Activated gamma-delta T cell treated with Interleukin-2 at 50 U/mL for 16 hours (primary cell): ENCODE measurements around the gene SLC39A11.
A peak's percentile ranks its signal among the peaks of the same experiment; 100 is the strongest.
"Not testable (repeated sequence)": the region's sequence is repeated elsewhere in the genome, so short reads cannot be mapped to it uniquely, and the experiment has no call there.

Source experiments
- DNase-seq: peaks from one replicate; pipeline ENCODE4 v3.0.0-alpha.2; 2020

The SLC39A11 gene

GRCh38 chr17:73092523-73093135 is at the start of gene SLC39A11:
Gene SLC39A11, minus strand, starts transcription at chr17:73092688. Its CDS starts 3,924 bp downstream, at chr17:73088764.
- DNase-seq = peak; percentile 87

DNA sequence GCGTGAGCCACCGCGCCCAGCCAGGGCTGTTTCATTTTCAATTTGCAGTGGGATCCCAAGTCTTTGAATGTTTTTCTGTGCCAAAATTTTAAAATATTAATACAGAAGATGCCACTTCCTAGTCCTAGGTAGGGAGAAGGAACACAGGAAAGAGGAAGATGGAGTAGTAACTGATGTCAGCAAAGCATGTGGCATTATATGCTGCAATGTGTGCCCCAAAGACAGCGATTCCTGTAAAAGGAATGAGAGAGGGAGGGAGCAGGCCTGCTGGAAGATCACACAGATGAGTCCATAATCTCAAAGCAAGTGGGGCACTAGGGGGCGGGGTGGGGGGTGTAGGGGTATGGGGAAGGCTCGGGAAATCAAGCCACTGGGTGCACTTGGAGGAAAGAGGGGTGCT is 48.9 kb upstream of the SLC39A11 start:
- DNase-seq = no peak

- DNase-seq = no peak
Observed at GRCh38 chr17:73140566-73140965, 48.1 kb upstream of the SLC39A11 start.

- DNase-seq = no peak
Observed at GRCh38 chr17:73139296-73139695, 46.8 kb upstream of the SLC39A11 start.

GRCh38 chr17:73138541-73139138 is 46.2 kb upstream of the SLC39A11 start:
- DNase-seq = no peak

DNA sequence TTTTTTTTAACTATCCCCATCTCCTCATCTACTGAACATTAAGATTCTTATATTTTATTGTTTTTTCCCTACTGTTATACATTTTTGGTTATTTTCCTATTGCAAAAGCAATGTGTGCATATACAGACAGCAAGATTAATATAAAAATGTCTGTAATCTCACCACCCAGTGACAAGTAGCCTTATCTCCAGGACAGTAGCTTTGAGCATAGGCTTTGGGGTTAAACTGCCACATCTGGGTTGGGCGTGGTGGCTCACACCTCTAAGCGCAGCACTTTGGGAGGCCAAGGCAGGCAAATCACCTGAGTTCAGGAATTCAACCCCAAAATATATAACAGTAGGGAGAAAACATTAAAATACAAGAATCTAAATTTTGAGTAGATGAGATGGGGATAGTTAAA is 44.9 kb upstream of the SLC39A11 start:
- DNase-seq = no peak

- DNase-seq = no peak
Observed at GRCh38 chr17:73135766-73136165, 43.3 kb upstream of the SLC39A11 start.

DNA sequence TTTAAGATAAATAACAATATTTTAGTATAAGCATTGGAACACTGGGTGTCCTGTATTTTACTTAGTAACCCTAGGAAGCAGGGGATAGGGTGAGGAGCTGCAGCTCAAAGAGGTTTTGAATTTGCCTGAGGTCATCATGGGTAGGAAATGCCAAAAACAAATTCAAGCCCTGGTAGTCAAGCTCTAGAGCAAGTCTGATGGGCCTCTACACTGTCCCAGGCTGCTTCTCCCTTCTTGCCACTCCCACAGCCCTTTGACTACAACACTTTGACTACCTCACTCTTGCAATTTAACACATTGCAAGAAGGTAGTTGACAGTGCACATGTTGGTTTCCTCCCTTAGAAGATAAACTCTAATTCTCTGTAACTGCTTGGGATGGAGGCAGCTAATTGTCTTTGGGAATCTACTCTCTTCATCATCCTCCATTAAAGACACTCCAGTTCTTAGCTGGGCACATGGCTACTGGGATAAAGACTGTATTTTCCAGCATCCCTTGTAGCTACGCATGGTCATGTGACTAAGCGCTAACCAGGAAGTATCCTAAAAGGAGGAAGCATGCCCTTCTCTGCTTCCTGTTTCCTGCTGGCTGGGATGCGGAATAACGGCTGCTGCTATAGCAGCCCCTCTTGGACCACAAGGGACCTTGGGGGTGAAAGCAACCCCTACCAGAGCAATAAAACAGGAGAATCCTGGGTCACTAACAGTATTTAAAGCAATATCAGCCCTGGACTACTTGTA is 41.6 kb upstream of the SLC39A11 start:
- DNase-seq = no peak

GRCh38 chr17:73132085-73132492 is 39.6 kb upstream of the SLC39A11 start:
- no peak for DNase-seq

DNA sequence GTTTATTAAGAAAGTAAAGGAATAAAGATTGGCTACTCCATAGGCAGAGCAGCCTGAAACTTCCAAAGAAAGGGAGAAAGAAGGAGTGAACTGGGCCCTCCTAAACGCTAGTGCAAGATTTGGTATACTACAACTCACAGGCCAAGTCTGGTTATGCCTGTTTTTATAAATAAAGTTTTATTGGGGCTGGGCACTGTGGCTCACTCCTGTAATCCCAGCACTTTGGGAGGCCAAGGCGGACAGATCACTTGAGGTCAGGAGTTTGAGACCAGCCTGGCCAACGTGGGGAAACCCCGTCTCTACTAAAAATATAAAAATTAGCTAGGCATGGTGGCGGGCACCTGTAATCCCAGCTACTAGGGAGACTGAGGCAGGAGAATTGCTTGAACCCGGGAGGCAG is 39.0 kb upstream of the SLC39A11 start:
- DNase-seq = not testable (repeated sequence)

- no peak for DNase-seq
Observed at GRCh38 chr17:73130977-73131376, 38.5 kb upstream of the SLC39A11 start.

DNA sequence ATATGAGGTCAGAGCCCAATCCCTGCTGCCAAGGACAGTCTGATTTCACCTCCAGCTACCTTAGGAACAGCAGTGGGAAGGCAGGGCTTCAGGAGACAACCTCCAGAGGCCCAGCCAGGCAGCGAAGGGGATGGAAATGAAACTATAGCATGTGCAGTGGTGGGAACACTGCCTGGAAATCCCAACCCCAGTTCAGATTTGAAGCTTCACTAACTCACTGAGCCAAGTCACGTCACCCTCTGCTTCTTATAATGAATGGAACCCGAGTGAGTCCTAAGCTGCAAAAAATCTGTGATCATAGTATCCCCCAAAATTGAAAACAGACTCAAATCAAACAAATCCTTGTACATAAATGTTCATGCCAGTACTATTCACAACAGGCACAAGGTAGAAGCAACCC is 36.0 kb upstream of the SLC39A11 start:
- no peak for DNase-seq

DNA sequence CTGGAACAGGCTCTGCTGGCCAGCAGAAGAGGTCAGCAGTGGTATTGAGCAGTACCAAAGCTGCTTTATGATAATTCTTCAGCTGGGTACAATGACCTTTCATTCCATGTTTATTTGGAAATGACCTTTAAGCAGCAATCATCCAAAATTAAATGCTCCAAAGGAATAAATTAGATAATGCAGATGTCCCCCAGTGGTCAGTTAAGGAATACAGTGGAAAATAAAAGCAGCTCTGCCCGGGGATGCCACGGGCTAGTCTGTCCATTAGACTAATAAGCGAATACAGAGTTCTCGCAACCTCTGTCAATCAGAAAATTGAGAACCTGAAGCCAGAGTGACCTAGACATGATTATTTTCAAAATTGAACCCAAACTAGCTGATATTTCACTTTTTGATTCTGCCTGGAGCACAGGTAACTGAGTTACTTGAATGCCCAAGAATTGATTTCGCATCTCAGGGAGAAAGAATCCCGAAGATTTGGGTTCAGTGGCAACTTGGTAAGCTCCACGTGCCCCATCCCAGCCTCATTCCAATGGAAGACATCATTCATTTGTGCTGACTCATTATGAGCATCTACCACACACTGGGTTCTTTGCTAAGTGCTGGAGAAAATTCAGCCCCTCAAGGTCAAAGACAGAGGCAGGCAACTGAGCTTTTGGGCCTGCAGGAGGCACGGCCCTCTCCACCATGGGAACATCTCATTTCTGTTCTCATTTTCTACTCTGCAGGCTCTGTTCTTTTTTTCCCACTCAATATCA is 34.4 kb upstream of the SLC39A11 start:
- DNase-seq = no peak

- DNase-seq = no peak
Observed at GRCh38 chr17:73123606-73124320, 31.3 kb upstream of the SLC39A11 start.

DNA sequence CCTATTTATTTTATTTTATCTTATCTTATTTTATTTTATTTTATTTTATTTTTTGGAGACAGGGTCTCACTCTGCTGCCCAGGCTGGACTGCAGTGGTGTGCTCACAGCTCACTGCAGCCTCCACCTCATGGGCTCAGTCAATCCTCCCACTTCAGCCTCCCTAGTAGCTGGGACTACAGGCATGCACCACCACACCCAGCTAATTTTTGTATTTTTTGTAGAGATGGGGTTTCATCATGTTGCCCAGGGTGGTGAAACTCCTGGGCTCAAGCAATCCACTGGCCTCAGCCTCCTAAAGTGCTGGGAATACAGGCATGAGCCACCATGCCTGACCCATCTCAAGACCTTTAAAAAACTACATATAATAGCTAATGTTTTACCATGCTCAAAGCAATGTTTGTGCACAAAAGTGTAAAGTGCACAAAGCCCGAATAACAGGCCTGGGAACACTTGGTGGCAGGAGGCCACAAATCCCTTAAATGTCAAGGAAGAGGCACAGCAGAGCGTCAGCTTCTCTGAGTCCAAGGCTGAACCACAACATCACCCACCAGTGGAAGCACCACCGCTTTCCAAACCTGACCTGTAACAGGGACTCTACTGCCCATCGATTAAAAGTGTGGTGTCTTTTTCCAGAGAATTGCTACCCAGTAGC is 30.6 kb upstream of the SLC39A11 start:
- no peak for DNase-seq

DNA sequence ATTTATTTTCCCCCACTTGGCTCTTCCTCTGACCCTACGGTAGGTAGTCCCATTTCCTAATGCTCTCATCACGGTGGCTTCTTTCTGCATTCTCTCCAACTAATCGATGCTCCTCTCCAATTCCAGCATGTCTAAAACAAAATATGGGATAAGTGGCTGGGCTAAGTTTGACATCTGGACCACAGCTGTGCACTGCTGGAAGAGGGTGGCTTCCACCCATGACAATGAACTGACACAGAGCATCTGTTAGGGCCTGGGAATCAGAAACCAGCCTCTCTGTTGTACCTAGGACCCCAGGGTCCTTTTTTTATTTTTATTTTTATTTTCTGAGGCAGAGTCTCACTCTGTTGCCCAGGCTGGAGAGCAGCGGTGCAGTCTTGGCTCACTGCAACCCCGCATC is 29.0 kb upstream of the SLC39A11 start:
- DNase-seq = no peak

DNA sequence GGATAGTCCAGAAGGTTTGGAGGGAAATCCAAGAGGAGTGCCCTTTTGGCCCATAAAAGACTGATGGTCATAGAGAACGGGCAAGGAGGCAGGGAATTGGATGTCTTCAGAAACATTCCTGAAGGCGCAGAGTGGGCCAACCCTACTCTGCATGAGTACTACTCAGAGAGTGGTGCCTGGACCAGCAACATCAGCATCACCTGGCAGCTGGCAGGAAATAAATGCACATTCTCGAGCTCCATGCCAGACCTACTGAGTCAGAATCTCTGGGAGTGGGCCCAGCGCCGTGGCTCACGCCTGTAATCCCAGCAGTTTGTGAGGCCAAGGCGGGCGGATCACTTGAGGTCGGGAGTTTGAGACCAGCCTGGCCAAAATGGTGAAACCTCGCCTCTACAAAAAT is 27.1 kb upstream of the SLC39A11 start:
- no peak for DNase-seq

GRCh38 chr17:73118951-73119391 is 26.5 kb upstream of the SLC39A11 start:
- DNase-seq = no peak

DNA sequence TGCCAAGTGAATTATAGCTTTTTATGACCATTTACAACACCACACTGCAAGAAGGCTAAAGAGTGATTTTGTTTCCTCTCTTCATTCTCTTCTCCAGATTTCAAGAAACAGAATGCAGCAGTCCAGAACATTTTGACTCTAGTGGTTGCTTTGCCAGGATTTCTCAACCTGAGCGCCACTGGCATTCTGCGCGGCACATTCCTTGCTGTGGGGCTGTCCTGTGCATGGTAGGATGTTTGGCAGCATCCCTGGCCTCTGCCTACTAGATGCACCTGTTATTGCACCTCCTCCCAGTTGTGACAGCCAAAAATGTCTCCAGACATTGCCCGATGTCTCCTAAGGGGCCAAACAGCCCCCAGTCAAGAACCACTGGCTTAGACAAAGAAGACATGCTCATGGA is 25.7 kb upstream of the SLC39A11 start:
- DNase-seq = no peak

DNA sequence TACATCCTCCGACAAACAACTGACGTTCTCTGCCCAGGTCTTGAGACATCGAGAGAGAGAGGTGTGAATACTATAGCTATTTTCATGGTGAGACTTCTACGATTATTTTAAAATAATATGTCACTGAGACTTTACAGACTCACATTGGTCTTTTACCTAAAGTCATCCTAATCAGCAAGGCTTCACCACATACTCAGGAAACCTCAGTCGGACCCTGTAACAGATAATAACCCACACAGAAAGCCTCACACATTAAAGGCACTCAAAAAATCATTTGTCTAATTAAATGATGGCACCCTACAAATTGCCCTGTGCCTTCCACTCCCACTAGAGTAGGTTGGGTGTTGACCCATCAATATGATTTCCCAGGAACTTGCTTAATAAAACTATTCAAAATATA is 19.8 kb upstream of the SLC39A11 start:
- DNase-seq = no peak

- no peak for DNase-seq
Observed at GRCh38 chr17:73111386-73111785, 18.9 kb upstream of the SLC39A11 start.

- DNase-seq = no peak
Observed at GRCh38 chr17:73107191-73107590, 14.7 kb upstream of the SLC39A11 start.
